GM19372 (cell line): Measurements from ENCODE around the gene SLC35D2.
"Not testable (repeated sequence)": the region's sequence is repeated elsewhere in the genome, so short reads cannot be mapped to it uniquely, and the experiment has no call there.

Source experiments
- ATAC-seq: cut with Tn5 transposase; IDR thresholded peaks from one replicate; pipeline ENCODE4 v1.9.1; 2021; ENCODE audit warnings: mild to moderate bottlenecking, low read depth, moderate library complexity; ENCODE audit not compliant: unreplicated experiment

Gene SLC35D2

GRCh38 chr9:96362119-96362518, 21.4 kb downstream of the SLC35D2 start:
- ATAC-seq: not testable (repeated sequence)

GRCh38 chr9:96361668-96362067, 21.8 kb downstream of the SLC35D2 start:
- no peak for ATAC-seq

- no peak for ATAC-seq
These were observed 22.5 kb downstream of the SLC35D2 start for GRCh38 chr9:96360976-96361375.

GRCh38 chr9:96360523-96360922, 23.0 kb downstream of the SLC35D2 start:
- ATAC-seq: not testable (repeated sequence)

GRCh38 chr9:96350866-96351265, 32.6 kb downstream of the SLC35D2 start:
- no peak for ATAC-seq

GRCh38 chr9:96348261-96348660, 35.2 kb downstream of the SLC35D2 start:
- ATAC-seq: no peak

GRCh38 chr9:96345551-96345950, 38.0 kb downstream of the SLC35D2 start:
- no peak for ATAC-seq

GRCh38 chr9:96344458-96345180, 38.9 kb downstream of the SLC35D2 start:
- no peak for ATAC-seq

GRCh38 chr9:96343515-96344360, 39.8 kb downstream of the SLC35D2 start:
- no peak for ATAC-seq

- no peak for ATAC-seq
These were observed 40.8 kb downstream of the SLC35D2 start for GRCh38 chr9:96342571-96343245.

GRCh38 chr9:96340707-96341106, 42.8 kb downstream of the SLC35D2 start:
- ATAC-seq: no peak

GRCh38 chr9:96338299-96338698, 45.2 kb downstream of the SLC35D2 start:
- ATAC-seq: no peak

- no peak for ATAC-seq
These were observed 49.6 kb downstream of the SLC35D2 start for GRCh38 chr9:96333958-96334357.

- no peak for ATAC-seq
These were observed 52.1 kb downstream of the SLC35D2 start for GRCh38 chr9:96331236-96331947.

- no peak for ATAC-seq
These were observed 55.7 kb downstream of the SLC35D2 start for GRCh38 chr9:96327694-96328352.

GRCh38 chr9:96323169-96323568, 60.3 kb downstream of the SLC35D2 start:
- no peak for ATAC-seq

GRCh38 chr9:96322736-96323135, 60.8 kb downstream of the SLC35D2 start:
- not testable (repeated sequence) for ATAC-seq

GRCh38 chr9:96322210-96322609, 61.3 kb downstream of the SLC35D2 start:
- not testable (repeated sequence) for ATAC-seq

- ATAC-seq: no peak
These were observed 62.0 kb downstream of the SLC35D2 start for GRCh38 chr9:96321515-96321914.

GRCh38 chr9:96320749-96321280, 62.7 kb downstream of the SLC35D2 start:
- ATAC-seq: no peak
